ENCODE results near the gene EPHA3.
"Not testable (repeated sequence)": the region's sequence is repeated elsewhere in the genome, so short reads cannot be mapped to it uniquely, and the experiment has no call there.

Gene EPHA3

DNA sequence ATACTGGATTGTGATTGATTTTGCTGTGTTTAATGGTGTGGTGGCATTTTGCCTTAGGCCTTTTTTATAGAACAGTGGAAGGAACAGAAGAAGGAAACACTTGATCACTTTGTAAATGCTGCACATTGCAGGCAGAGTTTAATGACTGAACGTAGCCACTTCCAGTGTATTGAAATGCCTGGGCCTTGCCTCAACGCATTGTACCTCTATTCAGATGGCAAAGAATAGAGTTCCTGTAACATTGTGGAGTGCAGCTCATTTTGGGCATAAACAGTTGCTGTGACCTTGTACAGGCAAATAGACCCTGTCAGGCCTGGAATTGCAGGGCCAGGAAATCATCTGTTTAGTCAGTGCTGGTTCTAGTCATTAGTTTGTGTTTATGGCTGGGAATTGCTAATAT is 225.0 kb downstream of the EPHA3 start:
- intact Hi-C loops (cut with DNase I; ENCODE audit: low total_unique reads), result no loop called here
- no peaks in the 10 kb centered on the region for H3K36me3 ChIP-seq
- no peak overlapping the region for H3K27ac ChIP-seq
- H3K4me3 ChIP-seq, result no peak overlapping the region
- H3K9me3 ChIP-seq, result no peaks in the 10 kb centered on the region
- no peak for DNase-seq
- TF ChIP-seq, protein P1, sequence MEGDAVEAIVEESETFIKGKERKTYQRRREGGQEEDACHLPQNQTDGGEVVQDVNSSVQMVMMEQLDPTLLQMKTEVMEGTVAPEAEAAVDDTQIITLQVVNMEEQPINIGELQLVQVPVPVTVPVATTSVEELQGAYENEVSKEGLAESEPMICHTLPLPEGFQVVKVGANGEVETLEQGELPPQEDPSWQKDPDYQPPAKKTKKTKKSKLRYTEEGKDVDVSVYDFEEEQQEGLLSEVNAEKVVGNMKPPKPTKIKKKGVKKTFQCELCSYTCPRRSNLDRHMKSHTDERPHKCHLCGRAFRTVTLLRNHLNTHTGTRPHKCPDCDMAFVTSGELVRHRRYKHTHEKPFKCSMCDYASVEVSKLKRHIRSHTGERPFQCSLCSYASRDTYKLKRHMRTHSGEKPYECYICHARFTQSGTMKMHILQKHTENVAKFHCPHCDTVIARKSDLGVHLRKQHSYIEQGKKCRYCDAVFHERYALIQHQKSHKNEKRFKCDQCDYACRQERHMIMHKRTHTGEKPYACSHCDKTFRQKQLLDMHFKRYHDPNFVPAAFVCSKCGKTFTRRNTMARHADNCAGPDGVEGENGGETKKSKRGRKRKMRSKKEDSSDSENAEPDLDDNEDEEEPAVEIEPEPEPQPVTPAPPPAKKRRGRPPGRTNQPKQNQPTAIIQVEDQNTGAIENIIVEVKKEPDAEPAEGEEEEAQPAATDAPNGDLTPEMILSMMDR (IDR thresholded peaks at IDR 0.05), result no peak
- H3K27me3 ChIP-seq, result no peaks in the 10 kb centered on the region
- H3K4me1 ChIP-seq, result no peaks in the 10 kb centered on the region

DNA sequence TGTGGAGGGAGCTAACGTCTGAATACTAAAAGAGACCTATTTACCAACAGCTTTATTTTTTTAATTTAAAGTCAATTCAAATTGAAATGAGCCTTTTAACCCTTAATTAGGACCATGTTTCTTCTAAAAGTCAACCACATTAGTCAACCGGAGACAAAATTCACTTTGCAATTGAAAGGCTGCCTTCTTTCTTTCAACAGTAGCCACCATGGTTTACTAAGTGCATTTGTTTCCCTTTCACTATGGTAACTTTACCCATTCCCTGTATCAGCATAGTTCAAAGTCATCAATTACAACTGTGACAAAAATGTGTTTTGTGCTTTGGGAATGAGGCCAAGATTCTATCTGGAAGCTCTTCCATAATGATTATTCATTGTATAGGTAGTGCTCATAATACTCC is 225.4 kb downstream of the EPHA3 start:
- Histone ChIP-seq H3K36me3 (no peaks in the 10 kb centered on the region), H3K27ac (no peak overlapping the region)

DNA sequence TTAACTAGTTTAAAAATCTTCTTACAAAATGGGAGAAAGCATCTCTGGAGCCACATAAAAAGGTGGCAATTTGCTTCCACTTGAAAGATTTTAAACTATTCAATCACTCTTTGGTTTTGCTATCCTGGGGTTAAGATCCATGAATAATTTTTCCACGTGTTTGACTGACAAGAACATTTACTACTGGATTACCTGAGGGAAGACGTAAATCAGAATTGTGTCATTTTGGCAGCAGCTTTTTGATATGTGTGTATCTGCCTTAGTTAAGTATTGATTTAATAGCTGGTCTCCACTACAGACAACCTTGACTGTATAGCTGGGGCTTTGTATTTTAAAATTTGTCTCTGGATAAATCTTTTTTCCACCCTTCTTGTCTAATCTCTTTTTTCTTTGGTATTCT is 228.3 kb downstream of the EPHA3 start:
- Histone ChIP-seq H3K4me3 (no peak overlapping the region), H3K27ac (no peak overlapping the region), H3K27me3 (no peaks in the 10 kb centered on the region), H3K36me3 (no peaks in the 10 kb centered on the region), H3K4me1 (peaks cover 0 to 11% (median 1%) of the 10 kb centered on the region in 4 donors), H3K9me3 (no peaks in the 10 kb centered on the region)
- intact Hi-C loops (cut with DNase I; ENCODE audit: low total_unique reads), result no loop called here
- no peak for DNase-seq
- TF ChIP-seq, protein P1 (IDR thresholded peaks at IDR 0.05), result no peak

More for the DNA sequence above, 225.4 kb downstream of the EPHA3 start:
- Histone ChIP-seq H3K4me1 (no peaks in the 10 kb centered on the region), H3K4me3 (no peak overlapping the region), H3K9me3 (no peaks in the 10 kb centered on the region), H3K27me3 (no peaks in the 10 kb centered on the region)
- DNase-seq, result no peak
- intact Hi-C loops (cut with DNase I; ENCODE audit: low total_unique reads), result no loop called here
- TF ChIP-seq, protein P1 (IDR thresholded peaks at IDR 0.05), result no peak

DNA sequence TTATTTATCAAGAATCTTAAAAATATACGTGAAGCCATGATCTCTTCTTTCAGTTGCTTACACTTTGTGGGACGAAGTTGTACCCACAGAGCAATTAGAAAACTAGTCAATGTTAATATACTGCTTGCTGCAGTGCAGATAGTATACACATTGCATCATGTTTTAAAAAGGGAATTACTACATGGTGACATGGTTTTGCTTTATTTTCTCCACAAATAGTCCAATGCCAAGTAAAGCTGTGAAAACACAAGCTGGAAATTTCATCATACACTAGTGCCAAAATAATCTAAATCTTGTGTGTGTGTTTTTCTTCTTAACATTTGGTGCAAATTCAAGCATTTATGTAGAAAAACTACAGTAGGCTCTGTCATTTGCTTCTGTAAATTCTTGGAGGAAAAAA is 233.0 kb downstream of the EPHA3 start:
- no peaks in the 10 kb centered on the region for H3K27me3 ChIP-seq
- intact Hi-C loops (cut with DNase I; ENCODE audit: low total_unique reads), result no loop called here
- peaks cover 0 to 19% (median 6%) of the 10 kb centered on the region in 4 donors for H3K4me1 ChIP-seq
- H3K9me3 ChIP-seq, result no peaks in the 10 kb centered on the region
- H3K4me3 ChIP-seq, result no peak overlapping the region
- TF ChIP-seq, protein P1 (IDR thresholded peaks at IDR 0.05), result no peak
- H3K36me3 ChIP-seq, result no peaks in the 10 kb centered on the region
- H3K27ac ChIP-seq, result no peak overlapping the region
- DNase-seq, result no peak

DNA sequence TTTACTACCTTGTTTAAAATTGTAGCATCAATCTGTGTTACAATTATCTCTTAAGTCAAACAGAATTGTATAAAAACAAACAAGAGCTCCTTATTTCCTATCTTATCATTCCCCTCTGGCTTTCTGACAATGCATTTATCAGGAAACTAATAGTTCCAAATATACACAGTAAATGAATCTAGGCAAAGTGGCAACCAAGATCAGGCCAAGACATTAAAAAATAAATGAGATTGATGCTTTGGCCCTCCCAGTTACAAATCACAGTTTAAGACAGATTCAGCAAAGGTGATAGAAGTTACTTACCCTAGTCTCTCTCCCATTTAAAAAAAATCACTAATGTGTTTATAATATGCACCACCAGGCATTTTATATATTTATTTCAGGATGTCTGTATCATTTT is 236.7 kb downstream of the EPHA3 start:
- TF ChIP-seq, protein P1 (IDR thresholded peaks at IDR 0.05), result no peak

DNA sequence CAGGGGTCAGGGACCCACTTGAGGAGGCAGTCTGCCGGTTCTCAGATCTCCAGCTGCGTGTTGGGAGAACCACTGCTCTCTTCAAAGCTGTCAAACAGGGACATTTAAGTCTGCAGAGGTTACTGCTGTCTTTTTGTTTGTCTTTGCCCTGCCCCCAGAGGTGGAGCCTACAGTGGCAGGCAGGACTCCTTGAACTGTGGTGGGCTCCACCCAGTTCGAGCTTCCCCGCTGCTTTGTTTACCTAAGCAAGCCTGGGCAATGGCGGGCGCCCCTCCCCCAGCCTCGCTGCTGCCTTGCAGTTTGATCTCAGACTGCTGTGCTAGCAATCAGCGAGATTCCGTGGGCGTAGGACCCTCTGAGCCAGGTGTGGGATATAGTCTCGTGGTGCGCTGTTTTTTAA is 243.5 kb downstream of the EPHA3 start:
- intact Hi-C loops (cut with DNase I; ENCODE audit: low total_unique reads); H3K27ac ChIP-seq; H3K9me3 ChIP-seq; H3K27me3 ChIP-seq; H3K4me3 ChIP-seq; DNase-seq; H3K4me1 ChIP-seq; H3K36me3 ChIP-seq: not testable (repeated sequence)

More for the DNA sequence above, 236.7 kb downstream of the EPHA3 start:
- no peak for DNase-seq
- Histone ChIP-seq H3K9me3 (no peaks in the 10 kb centered on the region), H3K4me3 (no peak overlapping the region), H3K4me1 (peaks cover 0 to 19% (median 6%) of the 10 kb centered on the region in 4 donors), H3K36me3 (no peaks in the 10 kb centered on the region), H3K27ac (no peak overlapping the region), H3K27me3 (no peaks in the 10 kb centered on the region)
- intact Hi-C loops (cut with DNase I; ENCODE audit: low total_unique reads), result no loop called here

Data from tibial artery (tissue), 4 donors.